Fibroblast of pulmonary artery (primary cell): Measurements from ENCODE around the gene CACNA2D3.

ENCODE experiments used
- DNase-seq: peaks from one replicate; pipeline ENCODE4 v3.0.0-alpha.2; 2010; ENCODE audit warnings: low read depth
- H3K4me3 ChIP-seq: replicated peaks from 2 replicates; pipeline ENCODE4 v1.5.1; 2011; ENCODE audit warnings: low read depth, mild to moderate bottlenecking, control low read depth, low read length, moderate library complexity
- TF ChIP-seq, protein P1 (sequence below): IDR thresholded peaks from 2 replicates; pipeline ENCODE4 v1.5.1; 2011; ENCODE audit warnings: mild to moderate bottlenecking, control low read depth, low read length, inconsistent platforms; ENCODE audit errors: missing control alignments

CACNA2D3 gene

DNA sequence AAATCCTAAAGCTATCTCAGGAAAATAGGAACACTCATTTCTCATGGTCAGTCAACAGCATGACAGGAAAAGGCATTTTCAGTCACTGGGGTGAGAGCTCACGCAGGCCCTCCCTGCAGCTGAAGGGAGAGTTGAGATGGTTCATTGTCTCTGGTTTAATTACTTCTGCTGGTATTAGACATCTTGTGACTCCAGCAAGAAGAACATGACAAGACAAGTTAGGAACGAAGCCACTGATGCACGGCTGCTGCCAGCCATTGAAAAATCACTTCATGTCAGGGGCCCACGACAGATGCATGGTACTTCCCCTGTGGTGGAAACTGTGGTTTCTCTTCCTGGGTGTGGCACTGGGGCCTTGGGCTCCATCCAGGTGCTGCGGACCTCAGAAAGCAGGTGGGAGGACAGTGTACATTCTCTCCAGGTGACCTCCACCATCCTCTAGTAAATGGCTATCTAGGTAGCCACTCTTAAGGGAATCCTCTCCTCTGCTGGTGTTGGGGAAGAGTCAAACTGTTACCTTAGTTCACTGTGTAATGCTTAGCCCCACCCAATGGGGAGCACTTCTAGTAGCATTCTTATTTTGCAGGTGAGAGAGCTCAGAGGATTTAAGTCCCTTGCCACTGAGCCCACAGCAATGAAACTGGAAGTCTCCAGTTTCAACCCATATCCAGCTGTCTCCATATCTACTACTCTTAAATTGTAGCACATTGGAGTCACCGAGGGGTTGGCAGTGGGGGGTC lies 531.3 kb downstream of the CACNA2D3 start:
- no peak overlapping the region for H3K4me3 ChIP-seq
- DNase-seq = no peak

DNA sequence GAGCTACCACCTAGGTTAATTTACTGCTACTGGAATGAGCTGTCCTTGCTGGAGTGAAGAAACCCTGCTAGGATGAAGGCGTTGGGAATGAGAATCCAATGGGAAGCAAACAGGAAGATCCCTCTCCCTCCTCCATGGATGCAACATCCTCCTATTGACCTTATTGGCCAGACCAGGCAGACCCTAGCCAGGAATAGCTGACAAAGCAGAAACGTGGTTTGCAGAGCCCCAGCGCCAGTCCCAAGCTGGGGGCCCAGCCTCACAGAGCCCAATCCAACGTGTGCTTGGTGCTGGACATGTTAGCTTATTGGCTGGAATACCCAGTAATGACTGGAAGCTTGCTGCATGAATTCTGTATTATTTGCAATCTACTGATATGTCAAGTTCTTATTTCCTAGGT lies 532.4 kb downstream of the CACNA2D3 start:
- TF ChIP-seq, protein P1, sequence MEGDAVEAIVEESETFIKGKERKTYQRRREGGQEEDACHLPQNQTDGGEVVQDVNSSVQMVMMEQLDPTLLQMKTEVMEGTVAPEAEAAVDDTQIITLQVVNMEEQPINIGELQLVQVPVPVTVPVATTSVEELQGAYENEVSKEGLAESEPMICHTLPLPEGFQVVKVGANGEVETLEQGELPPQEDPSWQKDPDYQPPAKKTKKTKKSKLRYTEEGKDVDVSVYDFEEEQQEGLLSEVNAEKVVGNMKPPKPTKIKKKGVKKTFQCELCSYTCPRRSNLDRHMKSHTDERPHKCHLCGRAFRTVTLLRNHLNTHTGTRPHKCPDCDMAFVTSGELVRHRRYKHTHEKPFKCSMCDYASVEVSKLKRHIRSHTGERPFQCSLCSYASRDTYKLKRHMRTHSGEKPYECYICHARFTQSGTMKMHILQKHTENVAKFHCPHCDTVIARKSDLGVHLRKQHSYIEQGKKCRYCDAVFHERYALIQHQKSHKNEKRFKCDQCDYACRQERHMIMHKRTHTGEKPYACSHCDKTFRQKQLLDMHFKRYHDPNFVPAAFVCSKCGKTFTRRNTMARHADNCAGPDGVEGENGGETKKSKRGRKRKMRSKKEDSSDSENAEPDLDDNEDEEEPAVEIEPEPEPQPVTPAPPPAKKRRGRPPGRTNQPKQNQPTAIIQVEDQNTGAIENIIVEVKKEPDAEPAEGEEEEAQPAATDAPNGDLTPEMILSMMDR = no peak
- H3K4me3 ChIP-seq = no peak overlapping the region
- no peak for DNase-seq

More for the DNA sequence above, 531.3 kb downstream of the CACNA2D3 start:
- TF ChIP-seq, protein P1 = no peak

DNA sequence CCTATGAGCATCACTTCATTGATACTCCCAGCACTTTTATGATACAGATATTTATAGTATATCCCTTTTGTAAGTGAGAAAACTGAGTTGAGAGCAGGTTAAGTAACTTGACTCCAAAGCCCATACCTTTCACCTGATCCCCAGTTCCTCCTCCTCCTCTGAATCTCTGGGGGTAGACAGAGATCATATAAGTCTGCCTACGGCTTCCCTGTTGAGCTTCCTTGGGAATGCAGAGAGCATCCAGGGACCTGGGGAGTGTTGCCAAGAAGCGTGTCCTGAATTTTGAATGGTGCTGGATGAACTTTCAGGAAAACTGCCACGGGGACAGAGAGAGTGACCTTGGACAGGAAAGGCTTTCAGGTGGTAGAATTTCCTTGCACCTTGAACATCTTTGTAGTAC lies 537.0 kb downstream of the CACNA2D3 start:
- no peak for DNase-seq
- no peak overlapping the region for H3K4me3 ChIP-seq
- TF ChIP-seq, protein P1 = no peak

DNA sequence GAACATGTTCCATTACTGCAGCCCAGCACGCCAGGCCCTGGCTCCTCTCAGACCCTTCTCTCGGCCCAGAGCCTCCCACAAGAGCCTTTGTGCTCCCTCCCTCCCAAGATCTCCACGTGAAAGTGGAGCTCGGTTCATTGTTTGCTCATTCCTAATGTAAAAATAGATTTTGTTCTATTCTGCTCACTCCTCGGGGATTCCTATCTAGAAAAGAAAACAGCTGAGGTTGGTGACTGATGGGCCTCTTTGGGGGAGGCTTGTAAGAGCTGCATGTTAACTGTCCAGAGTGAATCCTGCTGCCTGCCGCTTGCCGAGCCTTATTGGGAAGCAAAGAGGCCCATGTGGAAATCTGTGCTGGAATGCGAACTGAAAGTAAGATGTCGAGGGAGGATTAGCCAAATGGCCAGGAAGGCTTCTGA lies 538.4 kb downstream of the CACNA2D3 start:
- TF ChIP-seq, protein P1 = no peak
- no peak overlapping the region for H3K4me3 ChIP-seq
- DNase-seq = peak; percentile 62

DNA sequence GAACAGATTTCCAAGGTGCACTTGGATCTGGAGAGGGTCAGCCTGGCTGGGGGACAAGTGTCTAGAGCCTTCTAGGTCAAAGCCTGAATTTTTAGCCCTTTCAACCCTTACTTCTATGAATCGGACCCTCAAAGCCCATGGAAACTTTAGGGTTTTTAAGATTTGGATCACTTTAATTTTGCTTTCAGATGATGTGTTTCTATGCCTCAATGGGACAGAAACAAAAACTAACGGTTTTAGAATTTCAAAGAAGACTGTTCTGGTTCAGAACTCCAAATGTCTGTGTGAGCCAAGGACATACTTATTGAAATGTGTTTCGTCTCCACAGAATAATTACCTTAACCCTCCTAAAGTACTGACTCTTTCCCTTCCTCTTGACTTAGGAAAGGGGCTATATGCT lies 538.8 kb downstream of the CACNA2D3 start:
- DNase-seq = no peak
- no peak overlapping the region for H3K4me3 ChIP-seq
- TF ChIP-seq, protein P1 = no peak

DNA sequence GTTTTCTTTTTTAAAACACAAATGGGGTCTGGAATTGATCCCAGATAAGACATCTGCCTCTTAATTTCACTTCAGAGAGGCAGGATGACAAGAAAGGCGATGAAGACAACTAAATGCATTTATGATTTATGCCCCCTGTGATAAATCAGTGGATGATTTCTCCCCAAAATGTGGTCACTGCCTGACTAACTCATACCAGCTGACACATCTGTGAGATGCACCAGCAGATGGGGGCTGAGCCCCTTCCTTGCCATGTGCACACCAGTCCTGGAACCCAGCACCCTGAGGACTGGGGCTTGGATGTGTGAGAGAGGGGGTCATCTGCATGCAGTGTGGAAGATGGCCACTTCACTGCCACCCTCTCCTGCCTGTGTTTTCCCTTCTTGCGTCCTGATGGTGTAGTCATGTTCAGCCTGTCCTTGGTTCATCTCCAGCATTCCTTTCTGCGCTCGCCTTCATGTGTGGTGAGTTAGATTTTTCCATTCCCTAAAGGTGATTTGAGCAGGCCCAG lies 541.2 kb downstream of the CACNA2D3 start:
- no peak for DNase-seq
- TF ChIP-seq, protein P1 = no peak
- H3K4me3 ChIP-seq = no peak overlapping the region
